Measurements from ENCODE around the gene NLGN1.

- TF ChIP-seq CTCF (IDR thresholded peaks at IDR 0.05) (no peak), POLR2A (IDR thresholded peaks at IDR 0.05) (no peak)
Measured at GRCh38 chr3:174219738-174220137, 822.2 kb downstream of the NLGN1 start.

All from heart left ventricle (tissue), 13 donors.